ENCODE results near the gene TDRD7. TPM values are rescaled to one million over a fixed set of nuclear protein-coding genes. Genes with fewer than 3 reads are reported as not detected.

TDRD7 gene
- total RNA-seq, 1 donor from 2014 or later, result 20.4 TPM

DNA sequence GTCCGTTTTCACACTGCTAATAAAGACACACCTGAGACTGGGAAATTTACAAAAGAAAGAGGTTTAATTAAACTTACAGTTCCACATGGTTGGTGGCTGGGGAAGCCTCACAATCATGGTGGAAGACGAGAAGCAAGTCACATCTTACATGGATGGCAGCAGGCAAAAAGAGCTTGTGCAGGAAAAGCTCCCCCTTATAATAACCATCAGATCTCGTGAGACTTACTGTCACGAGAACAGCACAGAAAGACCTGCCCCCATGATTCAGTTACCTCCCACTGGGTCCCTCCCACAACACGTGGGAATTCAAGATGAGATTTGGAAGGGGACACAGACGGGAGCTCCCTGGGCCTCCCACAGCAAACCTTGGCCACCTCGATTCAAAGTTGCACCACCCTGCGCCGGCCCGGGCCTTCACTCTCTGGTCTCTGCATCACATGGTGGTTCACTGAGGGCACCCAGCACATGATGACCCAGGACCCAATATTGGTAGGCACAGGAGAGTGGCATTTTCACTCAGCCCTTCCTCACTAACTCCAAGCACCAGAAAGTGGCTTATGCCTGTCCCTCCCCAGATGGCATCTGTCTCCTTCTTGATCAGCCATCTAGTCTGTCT, 21.0 kb upstream of the TDRD7 start:
- no peak for TF ChIP-seq EZH2 (IDR thresholded peaks at IDR 0.05; ENCODE audit: insufficient read depth, low read length)
- TF ChIP-seq, protein P1, sequence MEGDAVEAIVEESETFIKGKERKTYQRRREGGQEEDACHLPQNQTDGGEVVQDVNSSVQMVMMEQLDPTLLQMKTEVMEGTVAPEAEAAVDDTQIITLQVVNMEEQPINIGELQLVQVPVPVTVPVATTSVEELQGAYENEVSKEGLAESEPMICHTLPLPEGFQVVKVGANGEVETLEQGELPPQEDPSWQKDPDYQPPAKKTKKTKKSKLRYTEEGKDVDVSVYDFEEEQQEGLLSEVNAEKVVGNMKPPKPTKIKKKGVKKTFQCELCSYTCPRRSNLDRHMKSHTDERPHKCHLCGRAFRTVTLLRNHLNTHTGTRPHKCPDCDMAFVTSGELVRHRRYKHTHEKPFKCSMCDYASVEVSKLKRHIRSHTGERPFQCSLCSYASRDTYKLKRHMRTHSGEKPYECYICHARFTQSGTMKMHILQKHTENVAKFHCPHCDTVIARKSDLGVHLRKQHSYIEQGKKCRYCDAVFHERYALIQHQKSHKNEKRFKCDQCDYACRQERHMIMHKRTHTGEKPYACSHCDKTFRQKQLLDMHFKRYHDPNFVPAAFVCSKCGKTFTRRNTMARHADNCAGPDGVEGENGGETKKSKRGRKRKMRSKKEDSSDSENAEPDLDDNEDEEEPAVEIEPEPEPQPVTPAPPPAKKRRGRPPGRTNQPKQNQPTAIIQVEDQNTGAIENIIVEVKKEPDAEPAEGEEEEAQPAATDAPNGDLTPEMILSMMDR (IDR thresholded peaks at IDR 0.05; ENCODE audit: insufficient read depth, low read depth, low read length), result no peak
- no peaks in the 10 kb centered on the region for H3K4me1 Mint-ChIP-seq (ENCODE audit: low read depth, unreplicated experiment)
- no peaks in the 10 kb centered on the region for H3K36me3 Mint-ChIP-seq (ENCODE audit: low read depth, unreplicated experiment)
- Histone ChIP-seq H3K4me2 (ENCODE audit: low read length) (no peak overlapping the region), H3K79me2 (ENCODE audit: insufficient read depth, low read length) (no peaks in the 10 kb centered on the region), H3K4me1 (ENCODE audit: insufficient read depth, low read length) (no peaks in the 10 kb centered on the region), H3K9me3 (ENCODE audit: insufficient read depth, low read depth, low read length) (no peaks in the 10 kb centered on the region), H3K36me3 (ENCODE audit: insufficient read depth, low read length) (no peaks in the 10 kb centered on the region), H2AFZ (ENCODE audit: low read depth, low read length) (no peak overlapping the region), H3K27me3 (ENCODE audit: insufficient read depth, low read length) (no peaks in the 10 kb centered on the region), H3K9ac (ENCODE audit: low read length) (no peak overlapping the region), H3K27ac (ENCODE audit: low read depth, low read length) (no peak overlapping the region), H4K20me1 (ENCODE audit: insufficient read depth, low read length) (no peaks in the 10 kb centered on the region), H3K4me3 (ENCODE audit: insufficient read depth, low read depth, low read length) (no peak overlapping the region)
- H3K27ac Mint-ChIP-seq (ENCODE audit: unreplicated experiment), result no peak overlapping the region
- FAIRE-seq (no peak), DNase-seq (ENCODE audit: low read depth) (no peak)
- H3K9me3 Mint-ChIP-seq (ENCODE audit: unreplicated experiment), result peaks cover 3% of the 10 kb centered on the region
- peaks cover 30% of the 10 kb centered on the region for H3K27me3 Mint-ChIP-seq (ENCODE audit: low read depth, unreplicated experiment)
- H3K4me3 Mint-ChIP-seq (ENCODE audit: unreplicated experiment), result no peak overlapping the region

DNA sequence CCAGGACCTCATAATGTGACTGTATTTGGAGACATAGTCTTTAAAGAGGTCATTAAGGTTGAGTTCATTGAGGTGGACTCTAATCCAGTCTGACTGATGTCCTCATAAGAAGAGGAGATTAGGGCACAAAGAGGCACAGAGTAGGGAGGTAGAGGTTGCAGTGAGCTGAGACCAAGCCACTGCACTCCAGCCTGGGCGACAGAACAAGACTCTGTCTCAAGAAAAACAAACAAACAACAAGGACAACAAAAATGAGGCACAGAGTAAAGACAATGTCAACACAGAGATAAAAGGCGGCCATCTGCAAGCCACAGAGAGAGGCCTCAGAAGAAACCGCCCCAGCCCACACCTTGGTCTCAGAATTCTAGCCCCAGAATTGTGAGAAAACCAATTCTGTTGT, 17.0 kb upstream of the TDRD7 start:
- H3K36me3 Mint-ChIP-seq (ENCODE audit: low read depth, unreplicated experiment), result no peaks in the 10 kb centered on the region
- TF ChIP-seq, protein P1 (IDR thresholded peaks at IDR 0.05; ENCODE audit: insufficient read depth, low read depth, low read length), result no peak
- TF ChIP-seq EZH2 (IDR thresholded peaks at IDR 0.05; ENCODE audit: insufficient read depth, low read length), result no peak
- no peak overlapping the region for H3K4me3 Mint-ChIP-seq (ENCODE audit: unreplicated experiment)
- H4K20me1 ChIP-seq (ENCODE audit: insufficient read depth, low read length), result no peaks in the 10 kb centered on the region
- H3K27me3 Mint-ChIP-seq (ENCODE audit: low read depth, unreplicated experiment), result peaks cover 20% of the 10 kb centered on the region
- no peak overlapping the region for H3K4me2 ChIP-seq (ENCODE audit: low read length)
- peaks cover 2% of the 10 kb centered on the region for H3K27me3 ChIP-seq (ENCODE audit: insufficient read depth, low read length)
- H3K9ac ChIP-seq (ENCODE audit: low read length), result no peak overlapping the region
- DNase-seq (ENCODE audit: low read depth), result no peak
- H3K4me1 ChIP-seq (ENCODE audit: insufficient read depth, low read length), result no peaks in the 10 kb centered on the region
- no peak for FAIRE-seq
- no peak overlapping the region for H3K27ac ChIP-seq (ENCODE audit: low read depth, low read length)
- H3K4me3 ChIP-seq (ENCODE audit: insufficient read depth, low read depth, low read length), result no peak overlapping the region
- H3K27ac Mint-ChIP-seq (ENCODE audit: unreplicated experiment), result no peak overlapping the region
- no peaks in the 10 kb centered on the region for H3K36me3 ChIP-seq (ENCODE audit: insufficient read depth, low read length)
- H3K4me1 Mint-ChIP-seq (ENCODE audit: low read depth, unreplicated experiment), result peaks cover 6% of the 10 kb centered on the region
- no peak overlapping the region for H2AFZ ChIP-seq (ENCODE audit: low read depth, low read length)
- H3K9me3 Mint-ChIP-seq (ENCODE audit: unreplicated experiment), result peaks cover 3% of the 10 kb centered on the region
- H3K79me2 ChIP-seq (ENCODE audit: insufficient read depth, low read length), result no peaks in the 10 kb centered on the region
- H3K9me3 ChIP-seq (ENCODE audit: insufficient read depth, low read depth, low read length), result no peaks in the 10 kb centered on the region

DNA sequence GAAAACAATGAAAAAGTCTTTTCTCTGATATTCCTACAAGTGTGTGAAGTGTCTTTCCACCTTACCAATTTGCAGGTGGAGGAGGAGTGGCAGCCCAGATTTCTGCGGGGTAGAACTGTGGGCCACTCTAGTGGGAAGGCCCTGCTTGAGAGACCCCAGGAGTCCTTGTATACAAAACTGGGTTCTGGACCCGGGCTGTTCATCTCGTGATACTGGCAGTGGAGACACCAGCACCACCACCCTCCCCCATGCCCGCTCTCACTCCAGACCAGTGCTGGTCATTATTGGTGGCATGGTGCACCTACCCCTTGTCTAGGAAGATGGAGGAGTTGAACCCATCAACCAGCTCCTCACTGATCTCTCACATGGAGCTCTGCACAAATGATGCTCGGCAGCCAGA, 16.2 kb upstream of the TDRD7 start:
- no peaks in the 10 kb centered on the region for H3K9me3 ChIP-seq (ENCODE audit: insufficient read depth, low read depth, low read length)
- DNase-seq (ENCODE audit: low read depth) (no peak), FAIRE-seq (no peak)
- H3K9ac ChIP-seq (ENCODE audit: low read length), result no peak overlapping the region
- H3K4me2 ChIP-seq (ENCODE audit: low read length), result no peak overlapping the region
- Mint-ChIP-seq H3K27ac (ENCODE audit: unreplicated experiment) (no peak overlapping the region), H3K27me3 (ENCODE audit: low read depth, unreplicated experiment) (peaks cover 16% of the 10 kb centered on the region), H3K36me3 (ENCODE audit: low read depth, unreplicated experiment) (no peaks in the 10 kb centered on the region), H3K9me3 (ENCODE audit: unreplicated experiment) (no peaks in the 10 kb centered on the region), H3K4me1 (ENCODE audit: low read depth, unreplicated experiment) (peaks cover 6% of the 10 kb centered on the region), H3K4me3 (ENCODE audit: unreplicated experiment) (no peak overlapping the region)
- peaks cover 2% of the 10 kb centered on the region for H3K27me3 ChIP-seq (ENCODE audit: insufficient read depth, low read length)
- H4K20me1 ChIP-seq (ENCODE audit: insufficient read depth, low read length), result no peaks in the 10 kb centered on the region
- H3K36me3 ChIP-seq (ENCODE audit: insufficient read depth, low read length), result no peaks in the 10 kb centered on the region
- no peak for TF ChIP-seq EZH2 (IDR thresholded peaks at IDR 0.05; ENCODE audit: insufficient read depth, low read length)
- TF ChIP-seq, protein P1 (IDR thresholded peaks at IDR 0.05; ENCODE audit: insufficient read depth, low read depth, low read length), result no peak
- no peak overlapping the region for H3K4me3 ChIP-seq (ENCODE audit: insufficient read depth, low read depth, low read length)
- H3K4me1 ChIP-seq (ENCODE audit: insufficient read depth, low read length), result no peaks in the 10 kb centered on the region
- no peak overlapping the region for H2AFZ ChIP-seq (ENCODE audit: low read depth, low read length)
- no peak overlapping the region for H3K27ac ChIP-seq (ENCODE audit: low read depth, low read length)
- H3K79me2 ChIP-seq (ENCODE audit: insufficient read depth, low read length), result no peaks in the 10 kb centered on the region
